Neural cell (in vitro differentiated cells): ENCODE measurements around the gene EPAS1.

ENCODE experiments used
- CTCF ChIP-seq: fragments of 450-650 bp; IDR thresholded peaks from 2 replicates; pipeline ENCODE4 v1.5.1; 2014; ENCODE audit warnings: antibody characterized with exemption, mild to moderate bottlenecking, moderate library complexity; ENCODE audit not compliant: poor library complexity, severe bottlenecking
- EP300 ChIP-seq: fragments of 450-650 bp; conservative IDR thresholded peaks from 2 replicates; pipeline ENCODE4 v1.6.1; 2014; ENCODE audit warnings: antibody characterized with exemption, mild to moderate bottlenecking, moderate library complexity; ENCODE audit not compliant: poor library complexity, severe bottlenecking
- EZH2 ChIP-seq: fragments of 200-600, 300-800 bp; shearing (Covaris generic), sonication (generic); IDR thresholded peaks from 2 replicates; pipeline ENCODE4 v1.6.1; 2014; ENCODE audit warnings: antibody characterized with exemption, low read length, borderline replicate concordance, mild to moderate bottlenecking; ENCODE audit not compliant: insufficient read depth, poor library complexity, severe bottlenecking
- MXI1 ChIP-seq: fragments of 450-650 bp; conservative IDR thresholded peaks from 2 replicates; pipeline ENCODE4 v1.6.1; 2014; ENCODE audit warnings: antibody characterized with exemption, mild to moderate bottlenecking; ENCODE audit not compliant: poor library complexity, severe bottlenecking
- RAD21 ChIP-seq: fragments of 450-650 bp; conservative IDR thresholded peaks from 2 replicates; pipeline ENCODE4 v1.6.1; 2014; ENCODE audit warnings: antibody characterized with exemption, mild to moderate bottlenecking, moderate library complexity
- REST ChIP-seq: IDR thresholded peaks from 2 replicates; pipeline ENCODE4 v1.6.1; 2012; ENCODE audit warnings: borderline replicate concordance

- TF ChIP-seq MXI1 (no peak), RAD21 (no peak), CTCF (no peak), EZH2 (no peak), EP300 (no peak), REST (no peak)
Observed at GRCh38 chr2:46336283-46336959, 39.2 kb downstream of the EPAS1 start.
